ENCODE measurements around the gene SPACDR. TPM values are rescaled to one million over a fixed set of nuclear protein-coding genes. Genes with fewer than 3 reads are reported as not detected.

The SPACDR gene
- total RNA-seq, 1 experiment from 2014 or later: not detected

DNA sequence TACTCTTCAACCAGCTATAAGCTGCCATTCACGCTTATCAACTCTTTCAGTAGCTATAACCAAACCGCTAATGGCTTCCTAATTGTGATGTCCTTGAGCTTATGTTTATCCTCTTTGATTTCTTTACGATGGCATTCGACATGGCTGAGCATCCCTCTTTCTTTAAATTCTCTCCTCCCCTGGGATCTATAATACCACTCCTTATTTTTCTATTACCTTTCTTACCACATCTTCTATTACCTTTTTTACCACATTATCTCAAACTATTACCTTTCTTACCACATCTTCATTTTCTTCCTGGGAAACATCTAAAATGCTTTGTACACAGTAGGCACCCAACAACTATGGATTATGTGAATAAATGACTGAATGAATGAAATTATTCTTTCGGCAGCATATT, 48.6 kb downstream of the SPACDR start:
- Mint-ChIP-seq H3K4me3 (no peak overlapping the region), H3K9me3 (no peaks in the 10 kb centered on the region), H3K36me3 (ENCODE audit: insufficient read depth in 1 of 3, low read depth in 3 of 3) (no peaks in the 10 kb centered on the region), H3K27me3 (ENCODE audit: low read depth) (peaks cover 3% of the 10 kb centered on the region), H3K4me1 (no peaks in the 10 kb centered on the region), H3K27ac (no peak overlapping the region)
- H4K20me1 ChIP-seq (ENCODE audit: control insufficient read depth, insufficient read depth, insufficient read length): no peaks in the 10 kb centered on the region
- H4K5ac ChIP-seq (ENCODE audit: insufficient read length, low read depth, low read length): no peak overlapping the region
- no peak overlapping the region for H2BK20ac ChIP-seq (ENCODE audit: low read depth, low read length, poor library complexity, severe bottlenecking)
- no peaks in the 10 kb centered on the region for H3K79me2 ChIP-seq (ENCODE audit: insufficient read depth, low read length)
- H3K14ac ChIP-seq (ENCODE audit: insufficient read depth, low read length): no peak overlapping the region
- no peaks in the 10 kb centered on the region for H3K4me1 ChIP-seq (ENCODE audit: insufficient read depth, low read length)
- H3K9ac ChIP-seq (ENCODE audit: extremely low read depth, insufficient read length, low read length): no peak overlapping the region
- no peak overlapping the region for H3K4me2 ChIP-seq (ENCODE audit: insufficient read depth, insufficient read length, low read length)
- H3K4ac ChIP-seq (ENCODE audit: low read depth, low read length): no peak overlapping the region
- H3K27ac ChIP-seq (ENCODE audit: insufficient read length, low read depth, low read length): no peak overlapping the region
- H3K56ac ChIP-seq (ENCODE audit: insufficient read length, low read depth, low read length): no peak overlapping the region
- no peak overlapping the region for H2BK12ac ChIP-seq (ENCODE audit: insufficient read length, low read depth, low read length)
- DNase-seq: no peak
- no peak overlapping the region for H3K18ac ChIP-seq (ENCODE audit: insufficient read length, low read depth, low read length)
- no peak overlapping the region for H2BK5ac ChIP-seq (ENCODE audit: insufficient read length, low read length)
- TF ChIP-seq, protein P1, sequence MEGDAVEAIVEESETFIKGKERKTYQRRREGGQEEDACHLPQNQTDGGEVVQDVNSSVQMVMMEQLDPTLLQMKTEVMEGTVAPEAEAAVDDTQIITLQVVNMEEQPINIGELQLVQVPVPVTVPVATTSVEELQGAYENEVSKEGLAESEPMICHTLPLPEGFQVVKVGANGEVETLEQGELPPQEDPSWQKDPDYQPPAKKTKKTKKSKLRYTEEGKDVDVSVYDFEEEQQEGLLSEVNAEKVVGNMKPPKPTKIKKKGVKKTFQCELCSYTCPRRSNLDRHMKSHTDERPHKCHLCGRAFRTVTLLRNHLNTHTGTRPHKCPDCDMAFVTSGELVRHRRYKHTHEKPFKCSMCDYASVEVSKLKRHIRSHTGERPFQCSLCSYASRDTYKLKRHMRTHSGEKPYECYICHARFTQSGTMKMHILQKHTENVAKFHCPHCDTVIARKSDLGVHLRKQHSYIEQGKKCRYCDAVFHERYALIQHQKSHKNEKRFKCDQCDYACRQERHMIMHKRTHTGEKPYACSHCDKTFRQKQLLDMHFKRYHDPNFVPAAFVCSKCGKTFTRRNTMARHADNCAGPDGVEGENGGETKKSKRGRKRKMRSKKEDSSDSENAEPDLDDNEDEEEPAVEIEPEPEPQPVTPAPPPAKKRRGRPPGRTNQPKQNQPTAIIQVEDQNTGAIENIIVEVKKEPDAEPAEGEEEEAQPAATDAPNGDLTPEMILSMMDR (conservative IDR thresholded peaks at IDR 0.05): no peak
- no peaks in the 10 kb centered on the region for H3K9me3 ChIP-seq (ENCODE audit: control insufficient read depth, low read depth, low read length)
- no CpG with 5 or more reads among the region's 5 CpGs for WGBS (ENCODE audit: extremely low coverage, insufficient read length, low lambda C conversion rate)
- H3K79me1 ChIP-seq (ENCODE audit: insufficient read depth, low read depth, low read length, poor library complexity, severe bottlenecking): no peaks in the 10 kb centered on the region
- H3K23me2 ChIP-seq (ENCODE audit: insufficient read length, low read depth, low read length, poor library complexity, severe bottlenecking): no peaks in the 10 kb centered on the region
- no peak overlapping the region for H2BK15ac ChIP-seq (ENCODE audit: low read depth, low read length)
- H3K27me3 ChIP-seq (ENCODE audit: insufficient read depth, low read length): no peaks in the 10 kb centered on the region
- H4K91ac ChIP-seq (ENCODE audit: insufficient read length, low read depth, low read length): no peak overlapping the region
- no peak overlapping the region for H2AK5ac ChIP-seq (ENCODE audit: insufficient read length, low read length)
- no peak overlapping the region for H3K23ac ChIP-seq (ENCODE audit: insufficient read length, low read depth, low read length)
- no peak overlapping the region for H3T11ph ChIP-seq (ENCODE audit: low read length)
- no peak overlapping the region for H2AFZ ChIP-seq (ENCODE audit: low read length)
- H2BK120ac ChIP-seq (ENCODE audit: low read depth, low read length, poor library complexity, severe bottlenecking): no peak overlapping the region
- H4K8ac ChIP-seq (replicated peaks; ENCODE audit: insufficient read length, low read depth, low read length): no peak overlapping the region

Measured in H9 (cell line).